Left ventricle myocardium superior (tissue), 1 donor: ENCODE results near the gene ARG1. TPM values are rescaled to one million over a fixed set of nuclear protein-coding genes. Genes with fewer than 3 reads are reported as not detected.

Source experiments
- ATAC-seq: fragments of 200-7000 bp; cut with Tn5 transposase; one replicate; pipeline ENCODE4 v1.9.1; 2020; ENCODE audit warnings: mild to moderate bottlenecking, moderate library complexity
- DNase-seq: peaks from one replicate; pipeline ENCODE4 v3.0.0-alpha.2; 2020
- intact Hi-C: fragments of 100-400 bp; cut with micrococcal nuclease; formaldehyde crosslinking; loops from one replicate; pipeline ENCODE4 v1.11.0; 2022
- total RNA-seq: library from RNA; stranded (reverse); fragmentation: NEBNext Ultra II Directional; extraction: Animal tissue kit (Norgen Biotek cat#: 25700); gene quantifications from one replicate; pipeline ENCODE4 v1.2.1, GENCODE V29; 2021
- donor health status: DM: no; HTN: yes; CAD: no; lungs with severe emphysema.

ARG1 gene
- total RNA-seq, 1 donor from 2014 or later = 0.82 TPM

DNA sequence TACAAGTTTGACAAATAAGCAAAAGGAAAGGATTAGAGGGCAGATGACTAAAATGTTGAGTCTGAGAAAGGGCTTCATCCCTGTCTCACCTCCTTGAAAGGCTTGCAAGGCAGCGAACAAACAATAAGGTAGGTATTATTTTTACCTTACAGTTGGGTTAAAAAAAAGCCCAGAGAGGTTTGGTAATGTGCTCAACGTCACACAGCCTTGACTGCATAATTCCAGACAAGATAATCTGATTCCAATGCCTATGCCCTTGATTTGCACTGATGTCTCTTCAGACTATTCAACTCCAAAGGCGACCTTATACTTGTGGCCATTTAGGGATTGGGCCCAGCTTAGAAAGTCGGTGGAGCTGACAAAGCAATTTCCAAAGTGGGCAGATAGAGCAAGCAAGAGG, 1.7 kb downstream of the ARG1 start:
- ATAC-seq (no peak), DNase-seq (no peak)
- intact Hi-C loops = no loop called here

- ATAC-seq (no peak), DNase-seq (no peak)
- intact Hi-C loops = no loop called here
These were observed 2.9 kb downstream of the ARG1 start for GRCh38 chr6:131575834-131576478.

- intact Hi-C loops = no loop called here
- DNase-seq (no peak), ATAC-seq (no peak)
These were observed 8.5 kb downstream of the ARG1 start for GRCh38 chr6:131581523-131581922.

- no peak for ATAC-seq
- intact Hi-C loops = no loop called here
- no peak for DNase-seq
These were observed 13.5 kb downstream of the ARG1 start for GRCh38 chr6:131586543-131586942.

DNA sequence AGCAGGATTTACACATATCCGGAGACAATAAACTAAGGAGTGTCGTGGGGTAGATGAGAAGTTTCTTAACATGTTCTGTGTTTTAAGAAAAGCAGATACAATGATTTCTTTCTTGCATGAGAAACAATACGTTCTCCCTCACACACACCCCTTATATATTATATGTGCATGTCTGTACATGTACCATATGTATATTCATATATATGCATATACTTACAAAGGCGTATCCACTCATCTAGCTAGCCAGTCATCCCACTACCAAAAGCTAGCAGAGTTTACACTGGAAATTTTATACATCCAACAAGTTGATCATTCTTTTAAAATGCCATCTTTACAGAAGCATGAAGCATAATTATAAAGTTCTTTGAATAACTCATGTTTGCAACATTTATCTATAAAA, 14.9 kb downstream of the ARG1 start:
- DNase-seq = no peak
- intact Hi-C loops = no loop called here
- ATAC-seq = no peak

- ATAC-seq (no peak), DNase-seq (no peak)
- intact Hi-C loops = no loop called here
These were observed 15.6 kb downstream of the ARG1 start for GRCh38 chr6:131588643-131589042.

- no peak for ATAC-seq
- intact Hi-C loops = no loop called here
- no peak for DNase-seq
These were observed 19.9 kb downstream of the ARG1 start for GRCh38 chr6:131592935-131593334.

GRCh38 chr6:131594074-131594473, 21.0 kb downstream of the ARG1 start:
- DNase-seq (no peak), ATAC-seq (no peak)
- intact Hi-C loops = no loop called here

DNA sequence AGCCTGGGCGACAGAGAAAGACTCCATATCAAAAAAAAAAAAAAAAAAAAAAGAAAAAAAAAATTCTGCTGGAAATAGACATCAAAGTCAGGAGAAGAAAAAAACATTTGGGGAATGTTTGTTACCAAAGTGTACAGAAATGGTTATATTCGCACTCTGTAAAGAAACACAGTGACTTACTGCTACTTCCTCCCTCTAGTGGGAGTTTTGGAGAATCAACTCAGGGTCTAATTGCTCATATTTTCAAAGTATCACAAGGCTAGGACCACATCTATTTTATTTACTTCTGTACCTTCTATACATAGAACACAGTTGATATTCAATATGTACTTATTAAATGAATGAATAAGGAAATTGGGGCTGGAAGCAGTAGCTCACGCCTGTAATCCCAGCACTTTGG, 24.4 kb downstream of the ARG1 start:
- ATAC-seq (no peak), DNase-seq (no peak)
- intact Hi-C loops = no loop called here

- DNase-seq = no peak
- intact Hi-C loops = no loop called here
- peak; percentile 87 for ATAC-seq
These were observed 27.7 kb downstream of the ARG1 start for GRCh38 chr6:131600716-131601115.

- DNase-seq (no peak), ATAC-seq (no peak)
- intact Hi-C loops = no loop called here
These were observed 29.8 kb downstream of the ARG1 start for GRCh38 chr6:131602781-131603312.

- ATAC-seq (no peak), DNase-seq (no peak)
- intact Hi-C loops = no loop called here
These were observed 40.4 kb downstream of the ARG1 start for GRCh38 chr6:131613296-131613925.

DNA sequence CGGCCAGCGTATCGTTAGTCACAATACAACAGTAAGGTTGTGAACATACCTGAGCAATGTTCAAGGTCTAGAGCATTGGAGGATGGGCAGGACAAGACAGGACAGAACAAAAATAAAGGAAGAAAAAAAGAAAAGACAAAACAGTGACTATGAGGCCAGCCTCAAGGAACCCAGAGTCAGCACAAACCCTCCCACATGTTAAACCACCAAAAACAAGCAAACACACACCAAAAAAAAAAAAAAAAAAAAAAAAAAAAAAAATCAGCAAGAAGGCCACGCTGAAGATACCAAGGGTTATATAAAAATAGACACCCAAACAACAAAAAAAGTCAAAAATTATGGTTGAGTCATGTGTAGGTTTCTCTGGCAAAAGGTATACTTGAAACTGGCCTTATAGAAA, 42.2 kb downstream of the ARG1 start:
- intact Hi-C loops = no loop called here
- no peak for ATAC-seq
- no peak for DNase-seq

DNA sequence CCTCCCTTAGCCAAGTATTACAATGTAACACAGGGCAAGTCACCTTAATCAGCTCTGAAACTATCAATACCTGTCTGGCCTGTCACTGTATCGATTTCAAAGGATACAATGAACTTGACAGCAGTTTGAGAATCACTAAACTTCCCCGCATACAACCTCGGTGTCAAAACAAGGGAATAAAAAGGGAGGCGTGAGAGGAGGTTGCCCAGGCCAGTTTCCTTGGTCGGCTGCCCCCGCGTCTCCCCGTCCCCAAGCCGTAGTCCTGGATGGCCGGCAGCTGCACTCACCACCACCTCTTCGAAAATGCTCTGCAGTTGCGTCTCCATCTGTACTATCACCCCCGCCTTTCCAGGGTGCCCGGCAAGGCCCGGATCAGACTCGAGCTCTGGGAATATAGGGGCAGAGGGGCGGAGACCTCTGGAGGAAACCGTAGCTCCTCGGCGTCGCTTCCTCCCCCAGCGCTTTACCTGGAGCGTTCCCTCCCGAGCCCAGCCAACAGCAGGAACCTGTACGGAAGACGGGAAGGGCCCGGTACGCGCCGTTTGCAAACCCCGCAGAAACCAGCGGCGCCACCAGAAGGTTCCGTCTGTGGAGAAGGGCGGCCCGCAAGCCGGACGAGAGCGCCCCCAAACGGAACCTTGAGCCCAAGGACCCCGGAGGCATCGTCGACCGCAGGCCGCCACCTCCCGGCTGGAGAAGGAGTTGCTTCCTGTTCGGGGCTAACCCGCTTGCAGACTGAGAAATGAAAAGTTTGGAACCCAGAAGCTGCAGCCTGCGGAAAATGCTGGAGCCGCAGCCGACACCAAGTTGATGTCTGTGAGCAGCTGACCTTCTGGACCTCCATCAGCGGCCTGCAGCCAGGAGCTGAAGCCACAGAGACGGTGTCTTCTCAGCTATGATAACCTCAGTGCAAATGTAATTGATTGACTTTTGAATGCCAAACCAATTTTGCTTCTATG, 55.0 kb downstream of the ARG1 start, which contains the start of gene MED23:
Gene MED23, minus strand, starts transcription at position 519 of the 959 bp plus-strand sequence. Its CDS starts 193 bp downstream, at position 326.
- DNase-seq (peak; percentile 96), ATAC-seq (peak; percentile 99)
- intact Hi-C loops = no loop called here

DNA sequence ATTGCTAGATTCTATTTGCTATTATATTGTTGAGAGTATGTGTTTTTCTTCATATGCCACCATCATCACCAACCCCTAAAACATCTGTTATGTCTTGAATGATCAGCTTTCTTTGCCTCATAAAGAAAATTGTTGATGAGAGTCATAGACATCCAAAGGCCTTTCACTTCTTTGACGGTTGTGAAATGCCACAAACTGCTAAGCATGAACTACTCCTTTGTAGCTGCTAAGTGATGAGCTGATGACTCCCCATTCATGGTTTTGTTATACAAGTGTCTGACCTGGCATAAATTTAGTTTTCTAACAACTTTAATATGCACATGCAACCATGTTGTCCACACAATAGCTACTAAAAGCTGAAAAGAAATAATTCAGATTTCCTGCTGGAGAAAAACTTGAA, 55.7 kb downstream of the ARG1 start:
- DNase-seq (no peak), ATAC-seq (no peak)
- intact Hi-C loops = no loop called here

DNA sequence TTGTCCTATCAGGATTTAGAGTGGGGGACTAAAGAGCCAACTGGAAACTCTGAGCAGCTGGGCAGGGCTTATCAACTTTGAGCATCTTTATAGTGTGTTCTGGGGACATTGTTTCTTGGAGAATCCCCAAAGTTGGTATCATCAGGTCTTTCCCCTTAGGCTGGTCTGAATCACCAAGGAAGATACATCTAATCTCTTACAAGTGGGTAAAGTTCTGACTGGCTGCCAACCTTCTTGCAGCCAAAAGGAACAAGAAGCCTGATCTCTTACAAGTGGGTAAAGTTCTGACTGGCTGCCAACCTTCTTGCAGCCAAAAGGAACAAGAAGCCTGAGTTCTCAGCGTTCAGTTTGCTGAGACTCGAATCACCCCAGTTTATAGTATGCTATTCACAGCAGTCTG, 56.6 kb downstream of the ARG1 start:
- intact Hi-C loops = no loop called here
- ATAC-seq (no peak), DNase-seq (no peak)

DNA sequence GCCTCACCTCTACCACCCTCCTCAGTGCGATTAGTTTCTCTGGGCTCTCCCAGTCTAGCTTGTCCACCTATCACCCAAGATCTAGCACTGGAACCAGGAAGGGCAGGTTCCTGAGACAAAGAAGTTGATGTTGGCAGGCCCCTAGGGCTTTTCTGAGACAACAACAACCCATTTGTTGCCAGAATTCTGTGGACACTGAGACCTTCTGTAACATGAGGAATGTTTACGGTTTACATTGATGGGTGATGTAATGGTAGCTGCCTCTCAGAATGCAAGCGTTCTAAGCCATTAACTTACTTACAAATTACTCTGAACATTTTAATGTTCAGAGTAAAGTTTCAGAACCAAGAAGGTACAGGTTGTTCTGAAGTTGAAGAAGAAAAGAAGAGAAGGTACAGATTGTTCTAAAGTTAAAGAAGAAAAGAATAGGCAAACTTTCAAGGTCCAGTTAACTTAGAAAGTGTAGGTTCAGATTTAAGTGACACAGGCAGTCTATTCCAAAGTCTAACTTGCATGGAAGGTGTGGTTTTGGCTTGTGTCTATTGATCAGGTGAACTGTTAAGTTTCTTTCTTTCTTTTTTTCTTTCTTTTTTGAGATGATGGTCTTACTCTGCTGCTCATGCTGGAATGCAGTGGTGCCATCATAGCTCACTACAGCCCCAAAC, 58.7 kb downstream of the ARG1 start:
- ATAC-seq (no peak), DNase-seq (no peak)
- intact Hi-C loops = no loop called here
